HFF-Myc (cell line): ENCODE measurements around the gene CYBA.

Experiments used
- DNase-seq: peaks from one replicate; pipeline ENCODE4 v3.0.0-alpha.2; 2011; ENCODE audit warnings: low read depth; ENCODE audit errors: extremely low read depth
- H3K4me3 ChIP-seq: replicated peaks from 2 replicates; pipeline ENCODE4 v1.5.1; 2011; ENCODE audit warnings: low read depth, mild to moderate bottlenecking, control low read depth, low read length
- TF ChIP-seq, protein P1 (sequence below): IDR thresholded peaks from 2 replicates; pipeline ENCODE4 v1.5.1; 2012; ENCODE audit warnings: mild to moderate bottlenecking, low read depth, low read length, control low read depth; ENCODE audit errors: missing control alignments

The CYBA gene

DNA sequence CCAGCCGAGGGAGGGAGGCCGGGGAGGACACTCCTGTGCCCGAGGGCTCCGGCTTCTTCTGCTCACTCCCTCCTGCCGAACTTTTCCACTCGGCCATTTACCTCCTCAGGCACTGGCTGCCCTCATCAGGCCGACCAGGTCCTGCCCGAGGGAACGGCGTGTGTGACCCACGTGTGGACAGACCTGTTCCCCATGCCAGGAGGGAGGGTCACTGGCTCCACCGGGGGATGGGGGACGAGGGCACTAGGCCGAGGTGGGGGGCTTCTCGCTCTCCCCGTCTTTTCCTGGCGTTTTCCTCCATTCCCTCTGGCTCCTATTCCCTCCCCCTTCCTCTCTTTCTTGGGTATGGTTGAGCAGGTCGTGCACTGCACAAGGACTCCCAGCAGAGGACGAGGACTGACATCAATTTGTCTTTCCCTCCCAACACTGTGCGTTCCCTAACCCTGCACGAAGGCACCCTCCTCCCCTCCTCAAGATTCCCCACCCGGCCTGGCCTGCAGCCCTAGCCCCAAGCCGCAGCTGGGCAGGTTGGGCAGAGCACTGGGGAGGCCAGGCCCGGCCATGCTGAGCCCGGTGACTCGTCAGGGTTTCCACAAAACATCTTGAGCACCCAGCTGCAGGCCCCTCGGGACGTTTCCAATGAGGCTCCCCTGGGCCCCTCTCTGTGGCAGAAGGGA lies 15.7 kb downstream of the CYBA start:
- peak overlapping the region; percentile 39 for H3K4me3 ChIP-seq
- no peak for DNase-seq
- TF ChIP-seq, protein P1, sequence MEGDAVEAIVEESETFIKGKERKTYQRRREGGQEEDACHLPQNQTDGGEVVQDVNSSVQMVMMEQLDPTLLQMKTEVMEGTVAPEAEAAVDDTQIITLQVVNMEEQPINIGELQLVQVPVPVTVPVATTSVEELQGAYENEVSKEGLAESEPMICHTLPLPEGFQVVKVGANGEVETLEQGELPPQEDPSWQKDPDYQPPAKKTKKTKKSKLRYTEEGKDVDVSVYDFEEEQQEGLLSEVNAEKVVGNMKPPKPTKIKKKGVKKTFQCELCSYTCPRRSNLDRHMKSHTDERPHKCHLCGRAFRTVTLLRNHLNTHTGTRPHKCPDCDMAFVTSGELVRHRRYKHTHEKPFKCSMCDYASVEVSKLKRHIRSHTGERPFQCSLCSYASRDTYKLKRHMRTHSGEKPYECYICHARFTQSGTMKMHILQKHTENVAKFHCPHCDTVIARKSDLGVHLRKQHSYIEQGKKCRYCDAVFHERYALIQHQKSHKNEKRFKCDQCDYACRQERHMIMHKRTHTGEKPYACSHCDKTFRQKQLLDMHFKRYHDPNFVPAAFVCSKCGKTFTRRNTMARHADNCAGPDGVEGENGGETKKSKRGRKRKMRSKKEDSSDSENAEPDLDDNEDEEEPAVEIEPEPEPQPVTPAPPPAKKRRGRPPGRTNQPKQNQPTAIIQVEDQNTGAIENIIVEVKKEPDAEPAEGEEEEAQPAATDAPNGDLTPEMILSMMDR, result peak; percentile 13

DNA sequence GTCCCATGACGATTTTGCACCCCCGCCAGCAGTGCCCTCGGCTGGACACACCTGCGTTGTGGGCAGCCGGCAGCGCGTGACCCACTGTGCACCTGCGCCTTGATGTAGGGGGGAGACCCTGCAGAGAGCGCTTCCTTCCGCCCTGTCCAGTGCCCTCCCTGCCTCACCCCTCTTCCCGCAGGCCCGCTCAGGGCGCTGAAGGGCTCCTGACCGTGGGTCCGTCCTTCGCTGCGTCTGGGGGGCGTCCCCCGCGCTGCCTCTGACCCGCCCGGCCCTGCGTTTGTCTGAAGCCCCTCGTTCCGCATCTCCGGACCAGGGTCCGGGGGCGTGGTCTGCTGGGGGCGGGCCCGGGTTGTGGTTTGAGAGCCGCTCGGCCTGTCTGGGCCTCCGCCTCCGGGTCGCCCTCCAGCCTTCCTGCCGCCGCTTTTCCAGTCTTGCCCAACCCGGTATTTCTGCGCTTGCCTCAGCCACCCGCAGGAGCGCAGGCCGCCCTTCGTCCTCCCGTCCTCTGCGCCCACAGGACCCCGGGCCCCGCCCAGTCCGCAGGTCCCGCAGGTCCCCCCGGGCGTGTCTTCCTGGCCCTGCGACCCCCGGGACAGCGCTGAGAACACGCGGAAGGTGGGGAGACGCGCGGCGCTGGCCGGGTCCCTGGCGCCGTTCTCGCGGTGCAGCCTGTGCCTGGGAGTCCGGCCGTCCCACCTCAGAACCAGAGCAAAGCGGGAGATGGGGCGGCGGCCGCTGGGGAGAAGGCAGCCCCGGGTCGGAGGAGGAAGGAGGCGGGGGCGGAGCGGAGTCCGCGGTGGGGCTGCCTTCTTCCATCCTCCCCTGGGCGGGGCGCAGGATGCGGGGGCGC lies 16.5 kb downstream of the CYBA start:
- TF ChIP-seq, protein P1, result no peak
- no peak for DNase-seq
- peak overlapping the region; percentile 39 for H3K4me3 ChIP-seq

DNA sequence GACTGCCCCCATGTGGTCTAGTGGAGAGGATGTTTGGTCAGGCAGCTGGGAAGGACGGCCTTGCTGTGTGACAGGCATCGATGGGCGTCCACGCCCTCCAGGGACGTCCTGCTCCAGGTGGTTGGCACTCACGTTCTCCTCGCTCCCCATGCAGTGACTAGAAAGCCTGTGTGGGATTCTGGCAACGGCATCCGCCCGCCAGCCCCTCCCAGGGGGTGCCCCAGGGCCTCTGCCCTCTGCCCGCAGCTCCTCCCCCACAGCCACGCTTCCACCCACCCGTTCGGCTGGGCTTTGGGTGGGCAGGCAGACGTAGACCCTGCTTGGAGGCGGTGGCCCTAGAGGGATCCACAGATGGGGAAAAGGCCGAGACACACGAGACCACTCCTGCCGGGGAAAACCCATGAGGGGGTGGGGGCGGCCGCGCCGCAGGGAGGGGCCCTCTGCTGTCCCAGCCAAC lies 17.1 kb downstream of the CYBA start:
- no peak for DNase-seq
- TF ChIP-seq, protein P1, result peak; percentile 22
- no peak overlapping the region for H3K4me3 ChIP-seq

DNA sequence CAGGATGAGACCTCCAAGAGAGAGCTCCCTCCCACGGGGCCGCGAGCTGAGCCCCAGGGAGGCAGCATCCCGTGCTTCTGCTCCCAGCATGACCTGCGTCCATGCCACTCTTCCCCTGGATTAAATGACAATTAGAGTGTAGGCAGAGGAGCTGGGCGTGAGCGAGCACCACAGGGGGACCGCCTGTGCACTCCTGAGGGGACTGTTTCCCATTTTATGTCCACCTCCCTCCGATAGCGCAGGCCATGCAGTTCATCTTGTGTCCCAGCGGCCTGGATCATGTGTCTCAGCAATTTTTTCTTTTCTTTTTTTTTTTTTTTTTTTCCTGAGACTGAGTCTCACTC lies 18.3 kb downstream of the CYBA start:
- TF ChIP-seq, protein P1, result no peak
- DNase-seq, result no peak
- H3K4me3 ChIP-seq, result no peak overlapping the region

DNA sequence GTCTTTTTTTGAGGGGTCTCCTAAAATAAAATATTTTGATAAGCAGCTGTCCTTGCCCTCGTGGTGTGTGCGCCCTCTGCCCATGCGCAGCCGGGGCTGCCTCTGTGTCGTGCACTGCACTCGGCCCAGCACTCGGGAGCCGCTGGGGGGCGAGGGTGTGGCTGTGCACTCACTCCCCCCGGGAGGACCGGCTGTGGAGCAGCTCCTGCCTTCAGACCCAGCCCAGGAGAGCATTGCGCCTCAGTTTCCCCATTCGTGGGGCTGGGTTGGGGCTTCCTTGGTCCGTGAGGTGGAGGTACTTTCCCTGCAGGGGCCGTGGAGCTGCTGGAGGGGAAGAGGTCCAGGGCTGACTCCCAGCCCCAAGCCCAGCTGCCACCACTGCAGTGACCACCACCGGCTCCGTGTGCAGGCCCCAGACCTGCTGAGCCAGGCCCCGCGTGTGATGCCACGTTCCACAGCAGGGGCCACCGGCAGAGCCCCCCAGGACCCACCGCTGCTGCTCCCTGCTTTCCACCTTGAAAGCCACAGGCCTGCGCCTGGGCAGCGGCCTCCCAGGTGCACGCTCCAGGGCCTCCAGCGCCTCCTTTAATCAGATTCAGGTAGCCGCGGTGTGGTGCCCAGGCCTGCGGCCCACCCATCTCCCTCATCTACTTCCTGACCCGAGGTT lies 18.8 kb downstream of the CYBA start:
- TF ChIP-seq, protein P1, result no peak
- DNase-seq, result no peak
- H3K4me3 ChIP-seq, result no peak overlapping the region

DNA sequence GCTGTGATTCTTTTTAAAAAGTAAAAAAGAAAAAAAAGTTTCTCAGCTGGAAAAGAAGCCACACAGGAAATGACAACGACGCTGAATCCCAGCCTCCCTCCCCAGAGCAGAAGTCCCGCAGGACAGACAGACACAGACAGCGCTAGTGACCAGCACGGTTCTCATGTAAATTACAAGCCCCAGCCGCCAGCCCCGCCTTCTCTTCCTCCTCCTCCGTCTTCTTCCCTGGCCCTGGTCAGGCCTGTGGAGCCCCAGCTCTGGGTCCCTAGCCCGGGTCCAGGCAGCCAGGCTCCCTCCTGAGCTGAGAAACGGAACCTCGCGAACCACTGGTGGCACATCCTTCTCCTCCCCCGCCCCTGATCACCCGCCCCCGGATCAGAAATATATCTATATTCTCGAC lies 19.5 kb downstream of the CYBA start:
- H3K4me3 ChIP-seq, result no peak overlapping the region
- no peak for DNase-seq
- TF ChIP-seq, protein P1, result no peak
